ENCODE data around the gene FAM43B. TPM values are rescaled to one million over a fixed set of nuclear protein-coding genes. Genes with fewer than 3 reads are reported as not detected.

The FAM43B gene
- total and polyA plus RNA-seq, 2 donors (not counting 1 experiment from before 2014, with no cell fraction given) = not detected

- no peaks in the 10 kb centered on the region for H3K9me3 Mint-ChIP-seq (ENCODE audit: insufficient read depth)
- Histone ChIP-seq H2AFZ (ENCODE audit: insufficient read depth, low read depth, low read length, poor library complexity, severe bottlenecking) (no peak overlapping the region), H3K4me2 (replicated peaks; ENCODE audit: low read depth, low read length, poor library complexity, severe bottlenecking) (no peak overlapping the region), H3K9me3 (ENCODE audit: control extremely low read depth in 1 of 3, control insufficient read depth in 2 of 3, insufficient read depth in 1 of 3, low read length in 2 of 3) (no peaks in the 10 kb centered on the region), H3K27ac (ENCODE audit: low read length in 2 of 2) (no peak overlapping the region), H3K4me1 (ENCODE audit: control insufficient read depth in 2 of 2, insufficient read depth in 2 of 2, low read length in 2 of 2) (no peaks in the 10 kb centered on the region), H3K79me2 (ENCODE audit: control insufficient read depth, insufficient read depth, low read length) (no peaks in the 10 kb centered on the region), H3K9ac (ENCODE audit: low read length) (no peak overlapping the region), H3K4me3 (ENCODE audit: control extremely low read depth in 1 of 5, extremely low read depth in 1 of 5, insufficient read depth in 1 of 5, low read depth in 2 of 5, low read length in 4 of 5) (no peak overlapping the region), H3K27me3 (replicated peaks in 1 of 4; ENCODE audit: control extremely low read depth in 1 of 4, control insufficient read depth in 3 of 4, insufficient read depth in 4 of 4, low read length in 3 of 4) (peaks cover 0 to 7% (median 0%) of the 10 kb centered on the region in 4 experiments), H3K36me3 (replicated peaks in 1 of 2; ENCODE audit: control extremely low read depth in 1 of 2, control insufficient read depth in 1 of 2, extremely low read depth in 1 of 2, insufficient read depth in 2 of 2, low read length in 1 of 2) (no peaks in the 10 kb centered on the region), H4K20me1 (ENCODE audit: control insufficient read depth, insufficient read depth, low read length, poor library complexity, severe bottlenecking) (no peaks in the 10 kb centered on the region)
- ATAC-seq (ENCODE audit: low read depth) (no peak), DNase-seq (no peak)
- ChIA-PET CTCF (no interaction called here), POLR2A (no interaction called here)
- no peak overlapping the region for H3K27ac Mint-ChIP-seq
- WGBS (ENCODE audit: insufficient coverage) = 83% methylated on average over 3 of the region's 5 CpGs
- intact Hi-C loops (cut with micrococcal nuclease) = no loop called here
- TF ChIP-seq EZH2 (IDR thresholded peaks at IDR 0.05; ENCODE audit: borderline replicate concordance, insufficient read depth, low read depth, low read length, poor library complexity, severe bottlenecking) (no peak), CTCF (IDR thresholded peaks at IDR 0.05) (no peak)
- no peaks in the 10 kb centered on the region for H3K4me1 Mint-ChIP-seq
- H3K27me3 Mint-ChIP-seq = peaks cover 25% of the 10 kb centered on the region
- H3K4me3 Mint-ChIP-seq = no peak overlapping the region
Measured at GRCh38 chr1:20600156-20600555, 47.8 kb downstream of the FAM43B start.

GRCh38 chr1:20601129-20601825 is 48.9 kb downstream of the FAM43B start:
- peaks cover 0 to 7% (median 0%) of the 10 kb centered on the region in 4 experiments for H3K27me3 ChIP-seq (replicated peaks in 1 of 4; ENCODE audit: control extremely low read depth in 1 of 4, control insufficient read depth in 3 of 4, insufficient read depth in 4 of 4, low read length in 3 of 4)
- Mint-ChIP-seq H3K27me3 (peaks cover 18% of the 10 kb centered on the region), H3K27ac (no peak overlapping the region), H3K9me3 (ENCODE audit: insufficient read depth) (no peaks in the 10 kb centered on the region), H3K4me1 (no peaks in the 10 kb centered on the region), H3K4me3 (no peak overlapping the region)
- DNase-seq = no peak
- H3K27ac ChIP-seq (ENCODE audit: low read length in 2 of 2) = no peak overlapping the region
- no peaks in the 10 kb centered on the region for H4K20me1 ChIP-seq (ENCODE audit: control insufficient read depth, insufficient read depth, low read length, poor library complexity, severe bottlenecking)
- no peaks in the 10 kb centered on the region for H3K79me2 ChIP-seq (ENCODE audit: control insufficient read depth, insufficient read depth, low read length)
- intact Hi-C loops (cut with micrococcal nuclease) = no loop called here
- ChIA-PET CTCF (no interaction called here), POLR2A (no interaction called here)
- H3K9me3 ChIP-seq (ENCODE audit: control extremely low read depth in 1 of 3, control insufficient read depth in 2 of 3, insufficient read depth in 1 of 3, low read length in 2 of 3) = no peaks in the 10 kb centered on the region
- no peak for TF ChIP-seq CTCF (IDR thresholded peaks at IDR 0.05)
- no peak for TF ChIP-seq EZH2 (IDR thresholded peaks at IDR 0.05; ENCODE audit: borderline replicate concordance, insufficient read depth, low read depth, low read length, poor library complexity, severe bottlenecking)
- no peaks in the 10 kb centered on the region for H3K4me1 ChIP-seq (ENCODE audit: control insufficient read depth in 2 of 2, insufficient read depth in 2 of 2, low read length in 2 of 2)
- H3K36me3 ChIP-seq (replicated peaks in 1 of 2; ENCODE audit: control extremely low read depth in 1 of 2, control insufficient read depth in 1 of 2, extremely low read depth in 1 of 2, insufficient read depth in 2 of 2, low read length in 1 of 2) = no peaks in the 10 kb centered on the region
- H3K9ac ChIP-seq (ENCODE audit: low read length) = no peak overlapping the region
- H3K4me2 ChIP-seq (replicated peaks; ENCODE audit: low read depth, low read length, poor library complexity, severe bottlenecking) = no peak overlapping the region
- no peak overlapping the region for H2AFZ ChIP-seq (ENCODE audit: insufficient read depth, low read depth, low read length, poor library complexity, severe bottlenecking)
- H3K4me3 ChIP-seq (ENCODE audit: control extremely low read depth in 1 of 5, extremely low read depth in 1 of 5, insufficient read depth in 1 of 5, low read depth in 2 of 5, low read length in 4 of 5) = no peak overlapping the region
- WGBS (ENCODE audit: insufficient coverage) = 83% methylated on average over 1 of the region's 5 CpGs
- ATAC-seq (ENCODE audit: low read depth) = no peak

All from B cell (primary cell).